Fibroblast of the aortic adventitia (primary cell): ENCODE measurements around the gene DBNL. TPM values are rescaled to one million over a fixed set of nuclear protein-coding genes. Genes with fewer than 3 reads are reported as not detected.

Source experiments
- DNase-seq: peaks from one replicate; pipeline ENCODE4 v3.0.0-alpha.2; 2010; ENCODE audit warnings: low read depth
- H3K4me3 ChIP-seq: 2 replicates; pipeline ENCODE4 v1.5.1; 2011; ENCODE audit warnings: low read depth, mild to moderate bottlenecking, control low read depth, low read length, moderate library complexity
- total RNA-seq: library from RNA; depleted of rRNA; stranded (reverse); fragments of >200 nt; gene quantifications from 2 replicates; pipeline ENCODE4 v1.2.3, GENCODE V29; 2012; ENCODE audit warnings: low replicate concordance
- TF ChIP-seq, protein P1 (sequence below): IDR thresholded peaks from 2 replicates; pipeline ENCODE4 v1.5.1; 2011; ENCODE audit warnings: mild to moderate bottlenecking, low read length, control low read depth, inconsistent platforms; ENCODE audit not compliant: insufficient read depth

DBNL gene
- total RNA-seq, 1 donor, result 110 TPM

GRCh38 chr7:44098092-44099068 lies 53.9 kb downstream of the DBNL start:
- DNase-seq, result peak; percentile 32
- TF ChIP-seq, protein P1, sequence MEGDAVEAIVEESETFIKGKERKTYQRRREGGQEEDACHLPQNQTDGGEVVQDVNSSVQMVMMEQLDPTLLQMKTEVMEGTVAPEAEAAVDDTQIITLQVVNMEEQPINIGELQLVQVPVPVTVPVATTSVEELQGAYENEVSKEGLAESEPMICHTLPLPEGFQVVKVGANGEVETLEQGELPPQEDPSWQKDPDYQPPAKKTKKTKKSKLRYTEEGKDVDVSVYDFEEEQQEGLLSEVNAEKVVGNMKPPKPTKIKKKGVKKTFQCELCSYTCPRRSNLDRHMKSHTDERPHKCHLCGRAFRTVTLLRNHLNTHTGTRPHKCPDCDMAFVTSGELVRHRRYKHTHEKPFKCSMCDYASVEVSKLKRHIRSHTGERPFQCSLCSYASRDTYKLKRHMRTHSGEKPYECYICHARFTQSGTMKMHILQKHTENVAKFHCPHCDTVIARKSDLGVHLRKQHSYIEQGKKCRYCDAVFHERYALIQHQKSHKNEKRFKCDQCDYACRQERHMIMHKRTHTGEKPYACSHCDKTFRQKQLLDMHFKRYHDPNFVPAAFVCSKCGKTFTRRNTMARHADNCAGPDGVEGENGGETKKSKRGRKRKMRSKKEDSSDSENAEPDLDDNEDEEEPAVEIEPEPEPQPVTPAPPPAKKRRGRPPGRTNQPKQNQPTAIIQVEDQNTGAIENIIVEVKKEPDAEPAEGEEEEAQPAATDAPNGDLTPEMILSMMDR, result no peak
- H3K4me3 ChIP-seq, result no peak overlapping the region

GRCh38 chr7:44099669-44100068 lies 55.2 kb downstream of the DBNL start:
- no peak overlapping the region for H3K4me3 ChIP-seq
- DNase-seq, result no peak
- TF ChIP-seq, protein P1, result no peak

DNA sequence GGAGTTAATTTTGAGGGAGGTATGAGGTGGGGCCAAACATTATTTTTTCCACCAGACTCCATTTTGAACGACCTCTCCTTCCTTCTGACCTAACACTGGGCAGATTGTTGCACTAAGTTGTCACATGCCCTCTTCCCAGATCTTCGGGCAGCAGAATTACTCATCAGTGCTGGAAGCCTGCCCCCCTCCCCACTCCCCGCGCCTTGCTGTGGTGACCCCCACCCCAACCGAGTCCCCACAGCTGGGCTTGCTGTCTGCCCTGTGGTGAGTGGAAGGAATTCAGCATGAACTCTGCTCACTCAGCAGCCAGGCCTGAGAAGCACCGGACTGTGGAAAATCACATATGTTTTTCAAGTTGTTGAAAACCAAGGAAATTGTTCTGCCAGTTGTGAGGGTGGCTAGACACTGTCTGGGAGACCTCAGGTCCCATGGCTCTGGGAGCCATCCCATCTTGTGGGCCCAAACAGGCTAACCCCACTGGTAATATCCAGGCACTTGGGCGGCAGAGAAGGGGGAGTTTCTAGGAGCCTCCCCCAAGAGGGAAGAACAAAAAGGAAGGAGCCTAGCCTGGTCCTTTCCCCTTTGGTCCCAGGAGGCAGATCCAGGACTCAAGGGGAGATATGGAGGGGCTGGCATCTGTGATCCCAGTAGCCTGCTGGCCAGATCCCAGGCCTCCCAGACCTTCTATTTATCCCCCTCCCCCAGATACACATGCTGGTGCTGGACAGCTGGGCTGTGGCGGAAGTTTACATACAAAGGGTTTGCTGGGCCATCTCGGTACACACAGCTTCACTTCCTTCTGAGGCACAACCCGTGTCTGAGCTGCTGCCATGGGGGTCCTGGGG lies 56.2 kb downstream of the DBNL start:
- TF ChIP-seq, protein P1, result no peak
- no peak overlapping the region for H3K4me3 ChIP-seq
- peak; percentile 69 for DNase-seq

- no peak for DNase-seq
- TF ChIP-seq, protein P1, result no peak
- H3K4me3 ChIP-seq, result no peak overlapping the region
Measured at GRCh38 chr7:44101303-44101965, 56.9 kb downstream of the DBNL start.

DNA sequence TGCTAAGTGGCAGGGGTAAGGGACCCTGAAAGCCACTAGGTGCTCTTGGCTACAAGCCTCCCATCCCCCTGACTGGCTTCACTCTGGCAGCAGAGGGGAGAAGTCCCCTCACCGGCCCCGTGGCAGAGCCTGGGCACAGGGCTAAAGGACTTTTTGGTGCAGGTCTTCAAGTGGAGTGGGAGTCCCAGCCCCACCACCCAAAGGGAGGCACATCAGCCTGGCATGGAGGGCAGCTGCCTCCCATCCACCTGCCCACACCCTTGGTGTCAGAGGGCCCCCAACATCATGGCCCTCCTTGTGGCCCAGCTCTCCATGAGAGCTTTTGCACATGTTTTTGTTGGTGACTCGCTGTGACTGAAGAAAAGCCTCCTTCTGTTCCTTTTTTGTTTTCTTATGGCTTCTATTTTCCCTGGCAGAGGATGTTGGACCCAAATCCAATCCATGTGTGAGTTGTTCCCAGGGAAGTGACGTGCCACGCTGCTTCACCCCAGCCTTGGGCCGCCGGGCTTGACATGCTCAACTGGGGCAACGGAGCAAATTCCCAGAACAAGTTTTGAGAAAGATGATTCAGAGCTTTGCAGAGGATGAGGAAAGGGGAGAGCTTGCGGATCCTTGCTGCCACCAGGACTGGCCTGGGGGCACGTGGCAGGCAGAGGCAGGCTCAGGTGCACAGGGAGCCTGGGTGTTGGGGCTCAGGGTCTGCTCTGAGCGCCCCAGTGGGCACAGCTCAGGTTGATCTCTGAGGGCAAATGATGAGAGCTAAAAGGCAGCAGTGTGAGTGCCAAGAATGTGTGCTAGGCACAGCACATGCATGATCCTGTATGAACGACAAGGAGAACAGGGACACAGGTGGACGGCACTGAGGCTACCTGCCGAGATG lies 57.7 kb downstream of the DBNL start:
- H3K4me3 ChIP-seq, result no peak overlapping the region
- DNase-seq, result peak; percentile 86
- TF ChIP-seq, protein P1, result no peak
